Measurements from ENCODE around the gene GDF7.

DNA sequence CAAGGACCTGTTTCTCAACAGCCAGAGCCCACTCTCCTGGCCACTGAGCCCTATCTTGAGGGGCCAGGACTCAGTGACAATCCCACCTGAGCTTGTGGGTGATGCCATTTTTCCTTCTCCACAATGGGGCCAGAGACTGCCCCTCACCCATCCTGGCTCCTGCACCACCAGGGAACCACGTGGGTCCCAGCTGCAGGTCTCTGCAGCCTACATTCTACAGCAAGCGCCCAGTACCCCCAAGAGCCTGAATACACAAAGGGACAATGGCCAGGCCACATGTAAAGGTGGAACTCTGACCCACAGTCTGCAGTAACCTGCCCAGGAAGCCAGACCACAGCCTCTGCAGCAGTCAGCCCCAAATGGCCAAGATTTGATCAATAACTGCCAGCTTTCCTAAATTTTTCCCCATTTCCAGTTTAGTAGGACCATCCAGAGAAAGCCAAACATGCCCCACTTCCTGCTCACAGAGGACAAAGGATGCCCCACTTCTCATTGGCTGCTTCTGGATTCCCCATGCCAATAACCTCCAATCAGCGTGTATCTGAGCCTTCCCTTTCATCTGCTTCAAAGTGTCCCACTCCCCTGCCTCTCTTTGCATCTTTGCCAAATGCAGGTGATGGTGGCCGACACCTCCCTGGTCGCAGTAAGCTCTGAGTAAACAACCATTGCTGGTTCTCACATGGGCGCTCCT lies 35.2 kb upstream of the GDF7 start:
- TF ChIP-seq, protein P1, sequence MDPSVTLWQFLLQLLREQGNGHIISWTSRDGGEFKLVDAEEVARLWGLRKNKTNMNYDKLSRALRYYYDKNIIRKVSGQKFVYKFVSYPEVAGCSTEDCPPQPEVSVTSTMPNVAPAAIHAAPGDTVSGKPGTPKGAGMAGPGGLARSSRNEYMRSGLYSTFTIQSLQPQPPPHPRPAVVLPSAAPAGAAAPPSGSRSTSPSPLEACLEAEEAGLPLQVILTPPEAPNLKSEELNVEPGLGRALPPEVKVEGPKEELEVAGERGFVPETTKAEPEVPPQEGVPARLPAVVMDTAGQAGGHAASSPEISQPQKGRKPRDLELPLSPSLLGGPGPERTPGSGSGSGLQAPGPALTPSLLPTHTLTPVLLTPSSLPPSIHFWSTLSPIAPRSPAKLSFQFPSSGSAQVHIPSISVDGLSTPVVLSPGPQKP (IDR thresholded peaks at IDR 0.05; ENCODE audit: low read depth, low read length): no peak
- TF ChIP-seq TCF12 (IDR thresholded peaks at IDR 0.05; ENCODE audit: low read depth, low read length): no peak
- TF ChIP-seq EP300 (IDR thresholded peaks at IDR 0.05; ENCODE audit: borderline replicate concordance in 1 of 2, control insufficient read depth in 1 of 2, low read depth in 2 of 2, low read length in 2 of 2): no peak
- TF ChIP-seq, protein P2, sequence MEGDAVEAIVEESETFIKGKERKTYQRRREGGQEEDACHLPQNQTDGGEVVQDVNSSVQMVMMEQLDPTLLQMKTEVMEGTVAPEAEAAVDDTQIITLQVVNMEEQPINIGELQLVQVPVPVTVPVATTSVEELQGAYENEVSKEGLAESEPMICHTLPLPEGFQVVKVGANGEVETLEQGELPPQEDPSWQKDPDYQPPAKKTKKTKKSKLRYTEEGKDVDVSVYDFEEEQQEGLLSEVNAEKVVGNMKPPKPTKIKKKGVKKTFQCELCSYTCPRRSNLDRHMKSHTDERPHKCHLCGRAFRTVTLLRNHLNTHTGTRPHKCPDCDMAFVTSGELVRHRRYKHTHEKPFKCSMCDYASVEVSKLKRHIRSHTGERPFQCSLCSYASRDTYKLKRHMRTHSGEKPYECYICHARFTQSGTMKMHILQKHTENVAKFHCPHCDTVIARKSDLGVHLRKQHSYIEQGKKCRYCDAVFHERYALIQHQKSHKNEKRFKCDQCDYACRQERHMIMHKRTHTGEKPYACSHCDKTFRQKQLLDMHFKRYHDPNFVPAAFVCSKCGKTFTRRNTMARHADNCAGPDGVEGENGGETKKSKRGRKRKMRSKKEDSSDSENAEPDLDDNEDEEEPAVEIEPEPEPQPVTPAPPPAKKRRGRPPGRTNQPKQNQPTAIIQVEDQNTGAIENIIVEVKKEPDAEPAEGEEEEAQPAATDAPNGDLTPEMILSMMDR (IDR thresholded peaks at IDR 0.05 in 2 of 3, conservative IDR thresholded peaks at IDR 0.05 in 1 of 3; ENCODE audit: control insufficient read depth in 2 of 3, extremely low read depth in 1 of 3, insufficient read depth in 1 of 3, low read depth in 3 of 3, low read length in 3 of 3): no peak
- no peak for TF ChIP-seq POLR2AphosphoS5 (IDR thresholded peaks at IDR 0.05; ENCODE audit: low read length)
- no peak for TF ChIP-seq EGR1 (IDR thresholded peaks at IDR 0.05; ENCODE audit: borderline replicate concordance in 1 of 2, low read depth in 2 of 2, low read length in 2 of 2)
- TF ChIP-seq CHD2 (IDR thresholded peaks at IDR 0.05; ENCODE audit: borderline replicate concordance, low read depth, low read length): no peak
- TF ChIP-seq, protein P3, sequence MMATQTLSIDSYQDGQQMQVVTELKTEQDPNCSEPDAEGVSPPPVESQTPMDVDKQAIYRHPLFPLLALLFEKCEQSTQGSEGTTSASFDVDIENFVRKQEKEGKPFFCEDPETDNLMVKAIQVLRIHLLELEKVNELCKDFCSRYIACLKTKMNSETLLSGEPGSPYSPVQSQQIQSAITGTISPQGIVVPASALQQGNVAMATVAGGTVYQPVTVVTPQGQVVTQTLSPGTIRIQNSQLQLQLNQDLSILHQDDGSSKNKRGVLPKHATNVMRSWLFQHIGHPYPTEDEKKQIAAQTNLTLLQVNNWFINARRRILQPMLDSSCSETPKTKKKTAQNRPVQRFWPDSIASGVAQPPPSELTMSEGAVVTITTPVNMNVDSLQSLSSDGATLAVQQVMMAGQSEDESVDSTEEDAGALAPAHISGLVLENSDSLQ (IDR thresholded peaks at IDR 0.05): no peak
